ENCODE results near the gene STUB1.

GRCh38 chr16:708959-709358 is 28.7 kb downstream of the STUB1 start:
- TF ChIP-seq CTCF (IDR thresholded peaks at IDR 0.05) = no peak
- TF ChIP-seq EZH2 (IDR thresholded peaks at IDR 0.05; ENCODE audit: borderline replicate concordance, insufficient read depth, low read depth, low read length, poor library complexity, severe bottlenecking) = no peak

Data from B cell (primary cell).